ENCODE results near the gene OSM.

Gene OSM

GRCh38 chr22:30262917-30263741 is 3.5 kb downstream of the OSM start:
- peak; percentile 74 for DNase-seq (ENCODE audit: low spot score)

DNA sequence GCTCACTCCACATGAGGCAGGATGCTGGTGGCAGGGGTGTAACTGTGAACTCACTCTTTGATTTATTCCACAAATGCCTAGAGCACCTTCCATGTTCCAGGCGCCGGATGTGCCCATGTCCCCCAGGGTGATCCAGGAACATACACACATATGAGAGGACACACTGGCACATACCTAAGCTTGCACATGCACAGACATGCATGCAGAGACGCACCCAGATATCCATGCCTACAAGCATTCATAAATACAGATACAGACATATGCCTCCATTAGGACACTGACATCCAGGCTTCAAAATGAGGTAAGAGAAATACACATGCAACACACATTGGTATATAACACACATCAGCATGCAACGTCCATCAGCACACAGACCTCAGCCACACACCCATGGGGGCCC is 4.5 kb downstream of the OSM start:
- no peak for DNase-seq (ENCODE audit: low spot score)

DNA sequence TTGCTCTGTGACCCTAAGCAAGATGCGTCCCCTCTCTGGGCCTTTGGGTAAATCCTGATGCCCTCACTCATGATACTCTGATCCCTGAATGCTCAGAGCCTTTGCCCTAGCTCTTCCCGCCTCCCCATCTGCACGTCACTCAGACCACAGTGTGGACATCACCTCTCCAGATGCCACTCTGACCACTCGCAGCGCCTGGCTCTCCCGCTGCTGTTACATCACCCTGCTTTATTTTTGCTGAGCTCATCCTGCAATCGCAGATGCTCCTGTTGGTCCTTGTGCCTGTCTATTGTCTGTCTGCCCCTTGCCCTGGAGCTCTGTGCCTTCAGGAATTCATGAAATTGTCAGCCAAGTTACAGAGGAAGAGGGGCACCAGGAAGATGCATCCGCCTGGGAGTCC is 5.5 kb downstream of the OSM start:
- DNase-seq (ENCODE audit: low spot score) = no peak

DNA sequence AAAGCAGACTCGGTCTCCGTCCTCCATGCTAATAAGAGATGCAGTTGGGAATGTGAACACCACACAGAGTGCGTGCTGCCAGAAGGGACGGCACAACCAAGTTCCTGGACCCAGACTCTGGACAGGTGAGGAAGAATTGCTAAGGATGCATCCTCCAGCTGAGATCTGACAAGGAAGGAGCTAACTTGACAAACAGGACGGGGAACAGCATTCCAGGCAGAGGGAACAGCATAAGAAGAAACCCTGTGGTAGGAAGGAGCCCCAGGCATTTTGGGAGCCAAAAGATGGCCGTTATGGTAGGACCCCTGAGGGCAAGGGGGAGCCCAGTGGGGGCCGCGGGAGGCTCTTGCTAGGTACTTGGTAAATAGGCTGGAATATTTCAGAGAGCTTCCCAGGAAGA is 6.0 kb downstream of the OSM start:
- DNase-seq (ENCODE audit: low spot score) = no peak

- no peak for DNase-seq (ENCODE audit: low spot score)
Observed at GRCh38 chr22:30260276-30260675, 6.4 kb downstream of the OSM start.

GRCh38 chr22:30254314-30254713 is 12.3 kb downstream of the OSM start:
- no peak for DNase-seq (ENCODE audit: low spot score)

GRCh38 chr22:30253205-30253852 is 13.3 kb downstream of the OSM start:
- DNase-seq (ENCODE audit: low spot score) = no peak

DNA sequence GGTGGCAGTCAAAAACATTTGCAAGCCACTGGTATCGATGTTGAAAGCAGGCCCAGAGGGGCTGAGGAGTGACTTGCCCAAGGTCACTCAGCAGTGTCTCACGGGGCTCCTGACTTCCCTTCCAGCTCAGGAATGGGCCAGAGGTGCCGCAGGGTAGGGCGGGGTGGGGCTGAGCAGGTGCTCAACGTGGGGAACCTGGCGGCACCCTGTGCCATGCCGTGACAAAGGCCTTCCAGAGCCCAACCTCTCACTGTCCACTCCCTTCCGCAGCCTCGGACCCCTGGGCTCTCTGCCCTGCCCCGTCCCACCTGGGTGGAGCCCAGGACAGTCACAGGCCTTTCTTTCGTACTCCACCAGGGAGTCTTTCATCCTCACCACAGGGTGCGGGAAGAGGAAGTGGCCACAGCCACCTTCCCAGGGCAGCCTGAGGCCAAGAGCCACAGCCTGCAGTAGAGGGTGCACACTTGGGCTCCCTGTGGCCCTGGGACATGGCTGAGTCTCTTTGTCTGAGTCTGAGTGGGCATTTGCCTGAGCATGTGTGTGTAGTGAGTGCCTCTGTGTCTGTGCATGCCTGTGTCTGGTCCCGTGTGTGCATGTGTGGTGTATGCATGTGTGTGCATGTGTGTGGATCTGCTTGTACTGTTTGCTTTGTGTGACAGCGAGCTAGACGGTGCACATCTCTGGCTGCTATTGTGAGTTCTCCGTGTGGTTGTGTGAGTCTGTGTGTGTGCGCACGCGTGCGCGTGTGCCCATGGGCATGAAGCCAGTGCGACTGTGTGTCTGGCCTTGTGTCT is 14.0 kb downstream of the OSM start:
- DNase-seq (ENCODE audit: low spot score) = no peak

- no peak for DNase-seq (ENCODE audit: low spot score)
Observed at GRCh38 chr22:30251711-30252110, 14.9 kb downstream of the OSM start.

- no peak for DNase-seq (ENCODE audit: low spot score)
Observed at GRCh38 chr22:30250661-30251267, 15.9 kb downstream of the OSM start.

DNA sequence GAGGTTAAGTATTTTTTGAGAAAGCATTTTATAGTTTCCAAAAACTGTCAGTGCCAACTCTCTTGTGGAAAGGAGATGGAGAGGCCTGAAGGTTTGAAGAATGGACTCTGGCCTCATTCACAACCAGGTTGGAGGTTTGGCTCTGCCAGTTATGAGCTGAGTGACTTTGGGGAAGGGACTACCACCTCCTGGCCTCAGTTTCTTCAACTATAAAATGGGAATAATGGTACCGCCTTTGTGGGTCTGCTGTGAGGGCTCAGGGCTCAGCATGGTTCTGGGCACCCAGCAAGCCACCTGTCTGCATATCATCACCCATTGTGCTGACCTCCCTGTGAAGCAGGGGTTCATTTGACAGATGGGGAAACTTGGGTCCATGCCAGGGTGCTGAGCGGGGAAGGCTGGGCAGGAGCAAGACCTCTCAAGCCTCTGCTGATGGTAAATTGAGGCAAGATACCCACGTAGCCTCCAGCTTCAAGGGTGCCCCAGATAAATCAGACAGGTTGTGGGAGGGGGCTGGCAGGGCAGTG is 16.5 kb downstream of the OSM start:
- DNase-seq (ENCODE audit: low spot score) = no peak

DNA sequence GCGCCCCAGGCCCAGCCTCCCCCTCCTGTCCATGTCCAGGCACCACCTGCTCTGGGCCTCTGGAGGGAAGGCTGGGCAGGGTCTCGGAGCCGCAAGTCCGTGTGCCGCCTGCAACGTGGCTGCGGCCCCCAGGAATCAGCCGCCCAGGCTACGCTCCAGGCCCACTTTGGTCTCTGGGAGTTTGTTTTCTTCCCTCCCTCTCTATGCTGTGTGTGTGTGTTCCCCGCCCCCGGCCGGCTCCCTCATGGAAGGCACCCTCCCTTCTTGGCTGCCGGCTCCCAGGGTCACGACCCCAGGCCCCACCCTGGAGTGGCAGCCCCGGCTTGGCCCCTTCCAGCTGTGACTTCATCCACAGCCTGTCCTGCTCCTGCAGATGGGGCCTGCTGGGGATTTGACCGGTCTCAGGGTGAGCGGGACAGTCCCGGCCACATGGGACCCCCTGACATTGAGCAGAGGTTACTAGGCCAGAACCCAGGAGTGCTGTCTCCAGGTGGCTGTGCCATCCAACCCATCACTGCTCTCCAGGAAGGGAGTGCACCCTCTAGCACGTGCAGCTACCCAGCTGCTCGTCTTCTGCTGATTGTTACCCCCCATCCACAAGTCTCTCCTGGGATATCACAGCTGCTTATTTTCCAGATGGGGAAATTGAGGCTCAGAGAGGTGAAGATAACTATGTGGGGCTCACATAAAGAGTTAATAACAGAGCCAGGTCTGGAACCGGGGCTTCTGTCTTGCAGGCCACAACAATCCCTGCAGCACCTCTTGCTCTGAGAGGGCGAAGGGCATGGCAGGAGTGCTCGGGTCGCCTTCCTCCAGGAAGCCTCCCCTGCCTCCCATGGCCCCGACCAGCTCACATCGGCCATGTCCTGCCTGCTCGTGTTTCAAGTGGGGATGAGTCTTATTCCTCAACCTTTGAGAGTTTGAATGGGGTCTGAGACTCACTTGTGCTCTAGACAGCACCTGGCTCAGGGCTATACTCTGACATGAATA is 17.3 kb downstream of the OSM start:
- DNase-seq (ENCODE audit: low spot score) = no peak

GRCh38 chr22:30248484-30248883 is 18.2 kb downstream of the OSM start:
- no peak for DNase-seq (ENCODE audit: low spot score)

DNA sequence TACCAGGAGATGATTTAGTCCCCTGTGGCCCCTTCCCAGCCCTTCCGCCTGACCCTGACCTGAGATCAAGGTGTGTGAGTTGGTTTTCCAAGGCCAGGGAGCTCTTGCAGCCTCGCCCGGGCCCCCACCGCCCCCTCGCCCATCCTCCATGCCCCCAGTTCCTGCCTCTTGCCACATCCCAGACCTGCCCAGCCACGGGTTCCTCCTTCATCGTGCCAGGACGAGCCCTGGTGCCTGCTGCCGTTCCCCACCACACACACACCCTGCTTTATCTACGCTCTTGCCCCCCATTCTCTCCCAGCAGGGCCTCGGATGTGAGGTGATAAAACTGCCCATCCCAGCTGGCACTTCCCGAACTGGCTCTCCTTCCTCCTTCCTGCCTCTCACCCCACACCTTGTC is 18.7 kb downstream of the OSM start:
- DNase-seq (ENCODE audit: low spot score) = no peak

DNA sequence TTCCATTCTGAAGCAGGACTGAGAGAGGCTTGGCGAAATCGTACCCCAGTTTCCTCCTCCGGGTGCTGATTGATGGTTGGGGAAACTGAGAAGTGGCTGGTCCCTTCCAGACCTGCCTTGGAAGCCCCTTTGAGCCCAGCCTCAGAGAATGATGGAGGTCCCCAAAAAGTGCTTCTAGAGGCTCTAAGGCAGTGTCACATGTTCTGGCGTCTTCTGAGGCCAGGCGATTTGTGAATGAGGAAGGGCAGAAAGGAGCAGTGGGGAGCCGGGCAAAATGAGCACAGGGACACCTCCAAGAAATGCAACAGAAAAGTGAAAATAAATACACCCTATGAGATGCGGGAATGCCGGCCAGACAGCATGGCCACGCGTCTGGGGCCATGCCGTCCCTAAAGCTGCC is 19.1 kb downstream of the OSM start:
- no peak for DNase-seq (ENCODE audit: low spot score)

GRCh38 chr22:30246814-30247376 is 19.8 kb downstream of the OSM start:
- DNase-seq (ENCODE audit: low spot score) = no peak

GRCh38 chr22:30245985-30246813 is 20.5 kb downstream of the OSM start, which contains the start of gene LIF:
LIF (minus strand) TSS chr22:30246759; CDS start chr22:30246695, 64 bp downstream.
- peak; percentile 40 for DNase-seq (ENCODE audit: low spot score)

- DNase-seq (ENCODE audit: low spot score) = no peak
Observed at GRCh38 chr22:30245181-30245984, 21.3 kb downstream of the OSM start.

DNA sequence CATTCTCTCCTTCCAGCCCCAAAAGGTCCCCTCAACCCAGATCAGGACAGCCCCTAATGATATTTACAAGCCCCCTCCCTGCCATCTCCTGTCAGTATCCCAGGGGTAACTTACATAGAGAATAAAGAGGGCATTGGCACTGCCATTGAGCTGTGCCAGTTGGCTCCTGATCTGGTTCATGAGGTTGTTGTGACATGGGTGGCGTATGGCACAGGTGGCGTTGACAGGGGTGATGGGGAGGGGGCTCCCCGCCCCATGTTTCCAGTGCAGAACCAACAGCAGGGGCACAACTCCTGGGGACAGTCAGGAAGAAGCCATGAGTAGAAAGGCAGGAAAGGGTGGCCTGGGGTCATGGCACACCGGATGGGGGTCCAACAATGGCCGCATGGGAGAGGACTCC is 22.0 kb downstream of the OSM start:
- DNase-seq (ENCODE audit: low spot score) = no peak

Measured in germinal center (tissue), 1 donor.